Measurements from ENCODE around the gene SPATA9.

Gene SPATA9

DNA sequence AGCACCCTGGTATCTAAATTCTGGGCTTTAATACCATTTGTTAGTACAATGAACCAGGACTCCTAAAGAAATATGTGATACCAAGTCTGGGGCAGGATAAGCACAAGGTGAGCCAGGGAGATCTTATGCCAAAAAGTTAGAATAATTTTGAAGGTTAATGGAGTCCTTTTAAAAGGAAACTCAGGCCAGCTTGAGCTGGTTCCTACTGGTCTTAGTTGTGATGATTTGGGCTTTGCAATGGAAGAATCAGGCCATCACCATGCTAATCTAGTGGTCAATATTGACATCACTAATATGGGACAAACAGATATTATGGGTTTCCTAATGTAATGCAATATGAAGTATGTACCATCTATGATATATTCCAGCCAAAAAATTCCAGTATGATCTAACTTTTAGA lies 7.5 kb upstream of the SPATA9 start:
- H3K27me3 ChIP-seq, result no peaks in the 10 kb centered on the region
- H3K4me3 ChIP-seq, result no peak overlapping the region

DNA sequence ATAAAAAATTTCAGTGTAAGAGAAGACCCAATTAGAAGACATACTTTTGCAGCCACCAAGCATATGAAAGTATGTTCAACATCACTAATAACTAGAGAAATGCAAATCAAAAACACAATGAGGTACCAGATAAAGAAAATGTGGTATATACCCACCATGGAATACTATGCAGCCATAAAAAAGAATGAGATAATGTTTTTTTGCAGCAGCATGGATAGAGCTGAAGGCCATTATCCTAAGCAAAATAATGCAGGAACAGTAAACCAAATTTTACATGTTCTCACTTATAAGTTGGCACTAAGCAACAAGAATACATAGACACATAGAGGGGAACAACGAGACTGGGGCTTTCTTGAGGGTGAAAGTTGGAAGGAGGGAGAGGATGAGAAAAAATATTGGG lies 6.9 kb upstream of the SPATA9 start:
- no peaks in the 10 kb centered on the region for H3K27me3 ChIP-seq
- H3K27ac ChIP-seq, result no peak overlapping the region
- no peak overlapping the region for H3K9ac ChIP-seq
- H3K36me3 ChIP-seq, result peaks cover 0 to 3% (median 0%) of the 10 kb centered on the region in 11 experiments; a peak in 1 of 22 replicates
- H3K9me3 ChIP-seq (replicated peaks in 1 of 11), result peaks cover 0 to 10% (median 4%) of the 10 kb centered on the region in 11 experiments; a peak in 7 of 22 replicates
- no peak overlapping the region for H3K4me2 ChIP-seq
- no peak overlapping the region for H3K4me3 ChIP-seq
- TF ChIP-seq Cebpa-rat (IDR thresholded peaks at IDR 0.05), result no peak
- no peaks in the 10 kb centered on the region for H3K4me1 ChIP-seq
- H4K20me1 ChIP-seq, result no peaks in the 10 kb centered on the region

More for the DNA sequence above, 7.5 kb upstream of the SPATA9 start:
- H3K9me3 ChIP-seq (replicated peaks in 1 of 11), result peaks cover 0 to 10% (median 4%) of the 10 kb centered on the region in 11 experiments; a peak in 7 of 22 replicates
- H3K4me2 ChIP-seq, result no peak overlapping the region
- no peak overlapping the region for H3K27ac ChIP-seq
- H4K20me1 ChIP-seq, result no peaks in the 10 kb centered on the region
- H3K4me1 ChIP-seq, result no peaks in the 10 kb centered on the region
- peaks cover 0 to 3% (median 0%) of the 10 kb centered on the region in 11 experiments; a peak in 1 of 22 replicates for H3K36me3 ChIP-seq
- no peak for TF ChIP-seq Cebpa-rat (IDR thresholded peaks at IDR 0.05)
- H3K9ac ChIP-seq, result no peak overlapping the region

DNA sequence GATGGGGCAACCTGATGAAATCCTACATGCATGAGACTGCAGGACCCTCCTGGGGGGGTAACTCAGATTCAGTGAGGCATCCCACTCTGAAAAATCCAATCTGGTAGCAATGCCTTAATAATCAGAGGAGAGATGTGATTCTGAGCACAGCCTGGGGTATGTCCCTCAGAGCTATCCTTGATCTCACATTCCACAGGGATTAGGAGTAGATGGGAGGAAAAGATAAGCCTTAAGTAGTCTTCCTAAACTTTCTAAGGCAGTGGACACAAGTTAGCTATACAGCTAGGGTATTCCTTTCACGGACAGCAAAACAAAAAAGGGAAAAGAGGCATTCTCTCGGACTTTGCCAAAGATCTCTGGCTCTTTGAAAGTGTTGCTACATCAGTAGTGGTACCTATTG lies 3.9 kb upstream of the SPATA9 start:
- H3K27me3 ChIP-seq, result no peaks in the 10 kb centered on the region
- H3K4me1 ChIP-seq, result no peaks in the 10 kb centered on the region
- no peak for TF ChIP-seq Cebpa-rat (IDR thresholded peaks at IDR 0.05)
- no peak overlapping the region for H3K27ac ChIP-seq
- no peaks in the 10 kb centered on the region for H4K20me1 ChIP-seq
- H3K36me3 ChIP-seq, result peaks cover 0 to 3% (median 0%) of the 10 kb centered on the region in 11 experiments; a peak in 1 of 22 replicates
- peaks cover 0 to 10% (median 4%) of the 10 kb centered on the region in 11 experiments; a peak in 7 of 22 replicates for H3K9me3 ChIP-seq (replicated peaks in 1 of 11)
- no peak overlapping the region for H3K4me2 ChIP-seq
- no peak overlapping the region for H3K9ac ChIP-seq
- no peak overlapping the region for H3K4me3 ChIP-seq

GRCh38 chr5:95684361-95684760 lies 1.6 kb upstream of the SPATA9 start:
- H3K27me3 ChIP-seq, result no peaks in the 10 kb centered on the region
- no peak for TF ChIP-seq Cebpa-rat (IDR thresholded peaks at IDR 0.05)

GRCh38 chr5:95673081-95673480 lies 9.7 kb downstream of the SPATA9 start:
- Histone ChIP-seq H3K4me3 (no peak overlapping the region), H4K20me1 (no peaks in the 10 kb centered on the region), H3K36me3 (no peaks in the 10 kb centered on the region), H3K27me3 (no peaks in the 10 kb centered on the region), H3K4me2 (peak overlapping the region in 3 of 11 experiments; percentile 14 to 15 (median 14); a peak in 4 of 22 replicates), H3K9me3 (replicated peaks in 1 of 11) (0 out of 22 replicates have a peak, but pooled peaks cover 0 to 2% (median 0%) of the 10 kb centered on the region in 11 experiments), H3K9ac (no peak overlapping the region), H3K4me1 (peaks cover 0 to 27% (median 18%) of the 10 kb centered on the region in 10 experiments; a peak in 15 of 20 replicates), H3K27ac (no peak overlapping the region)
- TF ChIP-seq Cebpa-rat (IDR thresholded peaks at IDR 0.05), result 0 out of 22 replicates have a peak, but pooled peaks of 1 of the 11 experiments have one; percentile 20

More at GRCh38 chr5:95684361-95684760, 1.6 kb upstream of the SPATA9 start:
- Histone ChIP-seq H3K9ac (no peak overlapping the region), H3K9me3 (replicated peaks in 1 of 11) (peaks cover 0 to 10% (median 3%) of the 10 kb centered on the region in 11 experiments; a peak in 8 of 22 replicates), H3K36me3 (peaks cover 0 to 3% (median 0%) of the 10 kb centered on the region in 11 experiments; a peak in 1 of 22 replicates), H3K4me1 (no peaks in the 10 kb centered on the region), H3K27ac (no peak overlapping the region), H4K20me1 (no peaks in the 10 kb centered on the region), H3K4me2 (no peak overlapping the region), H3K4me3 (no peak overlapping the region)

GRCh38 chr5:95672641-95673040 lies 10.2 kb downstream of the SPATA9 start:
- Histone ChIP-seq H3K27me3 (no peaks in the 10 kb centered on the region), H3K36me3 (no peaks in the 10 kb centered on the region), H3K27ac (no peak overlapping the region), H3K4me1 (peaks cover 0 to 30% (median 18%) of the 10 kb centered on the region in 10 experiments; a peak in 15 of 20 replicates), H4K20me1 (no peaks in the 10 kb centered on the region), H3K4me2 (peak overlapping the region in 1 of 11 experiments; percentile 14; a peak in 3 of 22 replicates), H3K4me3 (no peak overlapping the region), H3K9me3 (replicated peaks in 1 of 11) (no peaks in the 10 kb centered on the region), H3K9ac (no peak overlapping the region)
- no peak for TF ChIP-seq Cebpa-rat (IDR thresholded peaks at IDR 0.05)

- Histone ChIP-seq H3K9ac (no peak overlapping the region), H3K4me2 (peak overlapping the region in 7 of 11 experiments; percentile 9 to 69 (median 36); a peak in 12 of 22 replicates), H3K9me3 (replicated peaks in 1 of 11) (no peaks in the 10 kb centered on the region), H3K4me3 (no peak overlapping the region), H3K4me1 (peaks cover 0 to 37% (median 18%) of the 10 kb centered on the region in 10 experiments; a peak in 15 of 20 replicates), H3K36me3 (no peaks in the 10 kb centered on the region), H3K27me3 (no peaks in the 10 kb centered on the region), H3K27ac (no peak overlapping the region), H4K20me1 (no peaks in the 10 kb centered on the region)
- TF ChIP-seq Cebpa-rat (IDR thresholded peaks at IDR 0.05), result no peak
Measured at GRCh38 chr5:95671826-95672225, 11.0 kb downstream of the SPATA9 start.

DNA sequence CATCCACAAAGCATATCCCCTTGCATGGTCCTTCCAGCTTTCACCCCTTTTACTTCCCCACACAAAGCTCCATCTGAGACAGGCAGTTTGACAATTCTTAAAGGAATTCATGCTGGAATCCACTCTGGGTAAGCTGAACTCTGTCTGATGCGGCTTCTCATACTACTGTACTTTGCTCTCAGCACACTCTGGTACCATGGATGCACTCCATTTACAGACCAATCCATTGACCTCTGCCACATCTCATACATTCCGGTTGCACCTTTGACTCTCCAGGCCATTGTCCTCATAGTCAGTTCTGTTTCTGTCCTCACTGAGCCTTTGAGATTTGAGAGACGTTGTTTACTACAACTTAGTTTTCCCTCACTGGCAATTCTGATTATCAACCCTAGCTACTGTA lies 12.2 kb downstream of the SPATA9 start:
- Histone ChIP-seq H3K4me1 (peaks cover 0 to 42% (median 18%) of the 10 kb centered on the region in 10 experiments; a peak in 15 of 20 replicates), H3K27me3 (no peaks in the 10 kb centered on the region), H3K27ac (no peak overlapping the region), H4K20me1 (no peaks in the 10 kb centered on the region), H3K4me3 (no peak overlapping the region), H3K4me2 (no peak overlapping the region), H3K9me3 (replicated peaks in 1 of 11) (no peaks in the 10 kb centered on the region), H3K9ac (no peak overlapping the region), H3K36me3 (no peaks in the 10 kb centered on the region)
- TF ChIP-seq Cebpa-rat (IDR thresholded peaks at IDR 0.05), result no peak

- Histone ChIP-seq H3K4me2 (no peak overlapping the region), H3K4me1 (peaks cover 0 to 42% (median 18%) of the 10 kb centered on the region in 10 experiments; a peak in 15 of 20 replicates), H3K9ac (no peak overlapping the region), H4K20me1 (no peaks in the 10 kb centered on the region), H3K4me3 (no peak overlapping the region), H3K27ac (no peak overlapping the region), H3K36me3 (no peaks in the 10 kb centered on the region), H3K9me3 (replicated peaks in 1 of 11) (no peaks in the 10 kb centered on the region), H3K27me3 (no peaks in the 10 kb centered on the region)
- no peak for TF ChIP-seq Cebpa-rat (IDR thresholded peaks at IDR 0.05)
Measured at GRCh38 chr5:95669985-95670384, 12.8 kb downstream of the SPATA9 start.

- Histone ChIP-seq H3K4me3 (no peak overlapping the region), H3K9ac (no peak overlapping the region), H4K20me1 (no peaks in the 10 kb centered on the region), H3K36me3 (no peaks in the 10 kb centered on the region), H3K9me3 (replicated peaks in 1 of 11) (no peaks in the 10 kb centered on the region), H3K27ac (no peak overlapping the region), H3K4me2 (no peak overlapping the region; a peak in 1 of 22 replicates), H3K4me1 (peaks cover 0 to 42% (median 18%) of the 10 kb centered on the region in 10 experiments; a peak in 15 of 20 replicates), H3K27me3 (no peaks in the 10 kb centered on the region)
- TF ChIP-seq Cebpa-rat (IDR thresholded peaks at IDR 0.05), result no peak
Measured at GRCh38 chr5:95669540-95669939, 13.3 kb downstream of the SPATA9 start.
